Stimulated activated CD4-positive, alpha-beta T cell treated with anti-CD3 and anti-CD28 coated beads, Interleukin-12 subunit alpha, Interleukin-12 subunit beta, amount 100 ng/mL, for 48 hours (primary cell): Measurements from ENCODE around the gene KHDC3L.

Source experiments
- DNase-seq, 3 donors: peaks; one replicate each; pipeline ENCODE4 v3.0.0-alpha.2; 2020; ENCODE audit warnings: low read depth in 2 of 3, low spot score in 1 of 3

The KHDC3L gene

GRCh38 chr6:73362358-73362757 is at the start of gene KHDC3L:
Gene KHDC3L, plus strand, starts transcription at chr6:73362658. Its CDS starts 72 bp downstream, at chr6:73362730.
- no peak for DNase-seq

- DNase-seq: no peak
Observed at GRCh38 chr6:73314577-73315492, 47.6 kb upstream of the KHDC3L start.

- DNase-seq: no peak
Observed at GRCh38 chr6:73323323-73323722, 39.1 kb upstream of the KHDC3L start.

- DNase-seq: no peak
Observed at GRCh38 chr6:73325656-73326055, 36.8 kb upstream of the KHDC3L start.

- DNase-seq: no peak
Observed at GRCh38 chr6:73328790-73329189, 33.7 kb upstream of the KHDC3L start.

GRCh38 chr6:73329201-73329600 is 33.3 kb upstream of the KHDC3L start:
- DNase-seq: no peak

- no peak for DNase-seq
Observed at GRCh38 chr6:73339340-73339739, 23.1 kb upstream of the KHDC3L start.

- DNase-seq: no peak
Observed at GRCh38 chr6:73340048-73340447, 22.4 kb upstream of the KHDC3L start.

- DNase-seq: no peak
Observed at GRCh38 chr6:73341335-73341734, 21.1 kb upstream of the KHDC3L start.

- no peak for DNase-seq
Observed at GRCh38 chr6:73342174-73342573, 20.3 kb upstream of the KHDC3L start.

- DNase-seq: no peak
Observed at GRCh38 chr6:73343164-73343563, 19.3 kb upstream of the KHDC3L start.

GRCh38 chr6:73348550-73349204 is 13.8 kb upstream of the KHDC3L start:
- no peak for DNase-seq

- DNase-seq: no peak
Observed at GRCh38 chr6:73349311-73349710, 13.1 kb upstream of the KHDC3L start.

- DNase-seq: no peak
Observed at GRCh38 chr6:73353636-73354593, 8.5 kb upstream of the KHDC3L start, which contains the start of gene DPPA5. Gene DPPA5, minus strand, starts transcription at chr6:73354276. Its CDS starts 51 bp downstream, at chr6:73354225.

- no peak for DNase-seq
Observed at GRCh38 chr6:73362869-73363536, 545 bp downstream of the KHDC3L start.

- DNase-seq: no peak
Observed at GRCh38 chr6:73363537-73363875, 1.0 kb downstream of the KHDC3L start.

GRCh38 chr6:73364121-73364520 is 1.7 kb downstream of the KHDC3L start:
- DNase-seq: no peak

- no peak for DNase-seq
Observed at GRCh38 chr6:73364549-73364948, 2.1 kb downstream of the KHDC3L start.

- DNase-seq: no peak
Observed at GRCh38 chr6:73367761-73368355, 5.4 kb downstream of the KHDC3L start.

GRCh38 chr6:73368675-73369074 is 6.2 kb downstream of the KHDC3L start:
- DNase-seq: no peak
